Endothelial cell of umbilical vein (primary cell): ENCODE data around the gene YDJC. TPM values are rescaled to one million over a fixed set of nuclear protein-coding genes. Genes with fewer than 3 reads are reported as not detected.

Experiments
- BruUV-seq: library from RNA; stranded (reverse); fragments of 400-500 nt; replicated peaks from 2 replicates; lab custom pipeline; 2021; lab: Mats Ljungman, UMichigan
- CTCF ChIA-PET: fragments of 300-600, 350-600 bp; sonication (Branson Sonifier 250); formaldehyde crosslinking; loops from one replicate; lab custom pipeline; 2021; ENCODE audit warnings: antibody characterized with exemption, inconsistent platforms; lab: Charles Lee
- POLR2A ChIA-PET: fragments of 300-600, 350-600 bp; sonication (Branson Sonifier 250); formaldehyde crosslinking; loops from one replicate; lab custom pipeline; 2021; ENCODE audit warnings: antibody characterized with exemption, inconsistent platforms; lab: Charles Lee
- DNase-seq: peaks from one replicate; pipeline ENCODE4 v3.0.0-alpha.2; 2011; ENCODE audit warnings: low read depth, low spot score
- FAIRE-seq: peaks from 2 replicates; lab custom pipeline; 2011; peaks lifted over from hg19 to GRCh38; lab: Jason Lieb, UNC
- H2AFZ ChIP-seq: 2 replicates; pipeline ENCODE4 v1.6.0; 2012; ENCODE audit warnings: low read depth, low read length, control low read depth, inconsistent platforms
- H3K27ac ChIP-seq: 2 replicates; pipeline ENCODE4 v1.5.1; 2011; ENCODE audit warnings: low read depth, mild to moderate bottlenecking, control low read depth, low read length, moderate library complexity; ENCODE audit not compliant: insufficient read depth
- H3K27me3 ChIP-seq, 2 experiments: 2 replicates each; pipeline versions ENCODE4 v1.6.0 to v1.6.1; 2011; ENCODE audit warnings: low read length in 2 of 2, mixed read lengths in 1 of 2; ENCODE audit not compliant: control insufficient read depth in 2 of 2, insufficient read depth in 2 of 2
- H3K36me3 ChIP-seq, 2 experiments: 2 replicates in 1 of 2; 3 replicates in 1 of 2; pipeline ENCODE4 v1.5.1; 2011; ENCODE audit warnings: low read length in 2 of 2, mild to moderate bottlenecking in 1 of 2, moderate library complexity in 1 of 2; ENCODE audit not compliant: control insufficient read depth in 2 of 2, insufficient read depth in 2 of 2; ENCODE audit errors: extremely low read depth in 1 of 2
- H3K4me1 ChIP-seq: 3 replicates; pipeline ENCODE4 v1.5.1; 2011; ENCODE audit warnings: mild to moderate bottlenecking, low read length; ENCODE audit not compliant: control insufficient read depth, insufficient read depth; ENCODE audit errors: extremely low read depth
- H3K4me2 ChIP-seq: 2 replicates; pipeline ENCODE4 v1.6.1; 2011; ENCODE audit warnings: low read length, control low read depth, mixed read lengths; ENCODE audit not compliant: insufficient read depth
- H3K4me3 ChIP-seq, 3 experiments: fragments of 200-600 bp in 1 of 3; sonication (generic), shearing (Covaris generic) in 1 of 3; replicated peaks in 1 of 3; 2 replicates each; pipeline ENCODE4 v1.5.1; 2011 to 2016; ENCODE audit warnings: control low read depth in 3 of 3, low read length in 3 of 3, mild to moderate bottlenecking in 2 of 3, inconsistent platforms in 1 of 3, low read depth in 1 of 3, moderate library complexity in 1 of 3; ENCODE audit not compliant: insufficient read depth in 1 of 3
- H3K79me2 ChIP-seq: 2 replicates; pipeline ENCODE4 v1.6.0; 2012; ENCODE audit warnings: low read length, inconsistent platforms; ENCODE audit not compliant: control insufficient read depth, insufficient read depth
- H3K9ac ChIP-seq: replicated peaks from 2 replicates; pipeline ENCODE3; 2011; ENCODE audit warnings: low read length, control low read depth; ENCODE audit not compliant: insufficient read depth; ENCODE audit errors: extremely low read depth
- H3K9me1 ChIP-seq: replicated peaks from 3 replicates; pipeline ENCODE4 v1.6.0; 2011; ENCODE audit warnings: mild to moderate bottlenecking, low read length; ENCODE audit not compliant: control insufficient read depth, insufficient read depth; ENCODE audit errors: extremely low read depth
- H3K9me3 ChIP-seq: replicated peaks from 2 replicates; pipeline ENCODE4 v1.5.1; 2012; ENCODE audit warnings: low read length, inconsistent platforms; ENCODE audit not compliant: control insufficient read depth, insufficient read depth
- H4K20me1 ChIP-seq: replicated peaks from 2 replicates; pipeline ENCODE3; 2011; ENCODE audit warnings: mild to moderate bottlenecking, low read length; ENCODE audit not compliant: control insufficient read depth, insufficient read depth; ENCODE audit errors: extremely low read depth
- EZH2 ChIP-seq: IDR thresholded peaks from 2 replicates; pipeline ENCODE4 v1.6.1; 2012; ENCODE audit warnings: borderline replicate concordance, low read depth, mild to moderate bottlenecking, moderate library complexity, low read length, inconsistent platforms; ENCODE audit not compliant: severe bottlenecking
- GATA2 ChIP-seq: IDR thresholded peaks from 2 replicates; pipeline ENCODE4 v1.7.0; 2011; ENCODE audit warnings: low read depth, mild to moderate bottlenecking, moderate library complexity, mixed read lengths, low read length; ENCODE audit not compliant: insufficient read length, insufficient read depth
- JUN ChIP-seq: IDR thresholded peaks from 2 replicates; pipeline ENCODE4 v1.6.1; 2011; ENCODE audit warnings: borderline replicate concordance, low read depth; ENCODE audit not compliant: insufficient read length, insufficient read depth
- MAX ChIP-seq: IDR thresholded peaks from 2 replicates; pipeline ENCODE4 v1.6.1; 2011; ENCODE audit not compliant: insufficient read depth, insufficient read length
- POLR2AphosphoS5 ChIP-seq: IDR thresholded peaks from 2 replicates; pipeline ENCODE4 v1.6.1; 2012; ENCODE audit warnings: low read depth, mild to moderate bottlenecking, control low read depth, low read length, moderate library complexity; ENCODE audit not compliant: insufficient read depth
- dilution Hi-C: fragments of 300-500 bp; cut with MboI; formaldehyde crosslinking; loops from one replicate; pipeline ENCODE4 v1.15.0; 2019; ENCODE audit warnings: low sequenced_read_pairs; ENCODE audit not compliant: extremely low pct_ligation_motif_present
- intact Hi-C: fragments of 100-400 bp; cut with micrococcal nuclease; formaldehyde crosslinking; loops from one replicate; pipeline ENCODE4 v1.10.0; 2022
- polyA plus RNA-seq, 4 experiments: library from polyadenylated mRNA; depleted of rRNA in 3 of 4; stranded (reverse) in 3 of 4; unstranded in 1 of 4; fragments of >200 nt; gene quantifications; 2 replicates each; pipeline versions ENCODE4 v1.2.1 to v1.2.3, GENCODE V29; 2011 to 2012; ENCODE audit warnings: missing spikeins in 1 of 4
- total RNA-seq: library from RNA; stranded (reverse); gene quantifications from 2 replicates; pipeline ENCODE4 v1.2.3, GENCODE V29; 2021

The YDJC gene
- total and polyA plus RNA-seq, 2 donors (not counting 3 experiments of a cell fraction or from before 2014, with no cell fraction given), result 27.2 to 29.9 TPM

DNA sequence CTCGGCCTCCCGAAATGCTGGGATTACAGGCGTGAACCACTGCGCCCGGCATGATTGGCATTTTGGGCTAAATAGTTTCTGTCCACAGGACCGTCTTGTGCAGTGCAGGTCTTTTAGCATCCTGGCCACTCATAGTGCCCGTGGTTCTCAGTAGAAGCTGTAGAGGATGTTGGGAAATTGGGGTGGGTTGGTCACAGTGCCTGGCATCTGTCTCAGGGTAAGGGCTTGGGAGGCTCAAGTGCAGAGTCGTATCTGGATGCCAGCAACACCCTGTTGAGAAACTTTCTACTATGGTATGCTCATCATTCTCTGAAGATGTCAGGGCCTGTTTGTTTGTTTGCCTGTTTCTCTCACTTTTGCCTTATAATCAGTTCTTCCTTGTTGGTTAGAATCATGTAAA is 40.4 kb downstream of the YDJC start:
- Histone ChIP-seq H3K9ac (no peak overlapping the region), H3K4me2 (no peak overlapping the region), H3K4me1 (no peaks in the 10 kb centered on the region), H3K9me3 (no peaks in the 10 kb centered on the region), H3K9me1 (no peaks in the 10 kb centered on the region), H3K36me3 (peaks cover 12 to 28% of the 10 kb centered on the region in 2 experiments), H2AFZ (no peak overlapping the region), H3K4me3 (no peak overlapping the region), H3K27me3 (no peaks in the 10 kb centered on the region), H3K27ac (no peak overlapping the region), H4K20me1 (peaks cover 14% of the 10 kb centered on the region), H3K79me2 (peaks cover 98% of the 10 kb centered on the region)
- intact Hi-C loops, result no loop called here
- FAIRE-seq (no peak), DNase-seq (no peak)
- no TSS peak for BruUV-seq
- TF ChIP-seq POLR2AphosphoS5, result no peak
- dilution Hi-C loops, result no loop called here
- CTCF ChIA-PET, result no interaction called here
- POLR2A ChIA-PET, result no interaction called here

- peaks cover 97% of the 10 kb centered on the region for H3K79me2 ChIP-seq
- ChIA-PET CTCF (interaction anchor here (0.6 kb wide), 1 partner anchor 12 kb away, joined by 3 read pairs; no protein-coding TSS in a partner anchor), POLR2A (no interaction called here)
- no peaks in the 10 kb centered on the region for H3K9me1 ChIP-seq
- no TSS peak for BruUV-seq
- dilution Hi-C loops, result no loop called here
- H3K9ac ChIP-seq, result no peak overlapping the region
- H3K9me3 ChIP-seq, result no peaks in the 10 kb centered on the region
- intact Hi-C loops, result no loop called here
- no peak overlapping the region for H3K27ac ChIP-seq
- no peak overlapping the region for H3K4me3 ChIP-seq
- peaks cover 18% of the 10 kb centered on the region for H4K20me1 ChIP-seq
- H3K27me3 ChIP-seq, result no peaks in the 10 kb centered on the region
- FAIRE-seq (no peak), DNase-seq (no peak)
- no peak overlapping the region for H3K4me2 ChIP-seq
- H2AFZ ChIP-seq, result no peak overlapping the region
- peaks cover 3 to 16% of the 10 kb centered on the region in 2 experiments for H3K36me3 ChIP-seq
- TF ChIP-seq EZH2 (no peak), MAX (no peak), GATA2 (no peak), POLR2AphosphoS5 (no peak), JUN (no peak)
- H3K4me1 ChIP-seq, result no peaks in the 10 kb centered on the region
Measured at GRCh38 chr22:21587803-21588611, 41.8 kb downstream of the YDJC start.
